Islet precursor cell (in vitro differentiated cells): ENCODE measurements around the gene LCN6.
A peak's percentile ranks its signal among the peaks of the same experiment; 100 is the strongest.
"Not testable (repeated sequence)": the region's sequence is repeated elsewhere in the genome, so short reads cannot be mapped to it uniquely, and the experiment has no call there.

Source experiments
- DNase-seq: peaks from one replicate; pipeline ENCODE4 v3.0.0-alpha.2; 2018

The LCN6 gene

DNA sequence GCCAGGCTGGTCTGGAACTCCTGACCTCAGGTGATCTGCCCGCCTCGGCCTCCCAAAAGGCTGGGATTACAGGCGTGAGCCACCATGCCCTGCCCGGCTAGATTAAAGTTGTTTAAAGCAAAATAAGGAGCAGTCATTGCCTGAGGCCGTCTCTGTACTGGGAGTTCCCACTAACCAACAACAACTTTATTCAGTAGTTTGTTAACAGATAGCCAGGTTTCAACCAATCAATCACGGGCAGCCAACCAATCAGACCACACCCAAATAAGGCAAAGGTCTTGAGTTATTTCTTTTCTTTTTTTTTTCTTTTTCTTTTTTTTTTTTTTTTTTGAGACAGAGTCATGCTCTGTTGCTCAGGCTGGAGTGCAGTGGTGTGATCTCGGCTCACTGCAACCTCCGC, 43.6 kb downstream of the LCN6 start:
- not testable (repeated sequence) for DNase-seq

GRCh38 chr9:136703276-136703860, 45.0 kb downstream of the LCN6 start:
- no peak for DNase-seq

DNA sequence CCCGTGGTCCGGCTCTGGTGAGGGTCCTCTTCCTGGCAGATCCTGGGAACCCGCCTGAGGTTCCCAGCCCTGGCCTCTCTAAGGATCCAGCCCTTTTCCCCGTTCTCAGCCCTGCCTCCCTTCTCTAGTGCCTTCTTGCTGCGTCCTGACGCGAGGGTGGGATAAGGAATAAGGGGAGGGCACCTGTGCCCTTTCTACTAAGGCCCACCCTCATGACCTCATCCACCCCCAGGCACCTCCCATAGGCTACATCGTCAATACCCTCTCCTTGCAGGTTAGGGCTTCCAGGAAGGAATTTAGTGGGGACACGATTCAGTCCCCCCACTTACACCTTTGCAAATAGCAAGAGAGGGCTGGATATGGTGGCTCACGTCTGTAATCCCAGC, 46.7 kb downstream of the LCN6 start:
- DNase-seq: no peak

DNA sequence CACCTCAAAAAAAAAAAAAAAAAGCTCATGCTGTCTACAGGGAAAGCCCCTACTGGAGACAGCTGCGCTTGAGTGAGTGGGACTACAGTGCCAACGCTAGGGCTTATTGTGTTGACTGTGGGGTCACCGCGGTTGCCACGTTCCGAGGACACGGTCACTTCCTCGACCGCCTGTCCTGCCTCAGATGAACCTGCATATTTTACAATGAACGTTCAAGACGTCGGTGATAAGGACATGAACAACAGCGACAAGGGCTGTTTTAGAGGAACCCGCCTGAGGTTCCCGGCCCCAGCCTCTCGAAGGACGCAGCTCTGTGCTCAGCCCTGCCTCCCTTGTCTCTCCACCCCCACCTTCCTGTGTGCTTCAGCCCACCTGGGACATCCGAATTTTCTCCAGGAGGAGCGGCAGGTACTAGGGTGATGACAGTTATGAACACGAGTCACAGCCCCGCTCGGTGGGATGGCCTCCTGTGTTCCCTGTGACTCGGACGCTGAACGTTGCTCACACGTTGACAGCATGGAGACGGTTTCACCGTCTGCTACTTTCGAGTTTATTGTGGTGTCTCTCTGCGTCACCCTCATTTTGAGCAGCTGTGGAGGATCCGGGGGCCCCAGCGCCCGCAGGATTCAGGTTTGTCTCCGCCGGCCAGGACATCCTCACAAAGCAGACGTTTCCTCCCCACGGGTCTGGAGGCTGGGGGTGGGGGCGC, 47.2 kb downstream of the LCN6 start:
- DNase-seq: no peak

DNA sequence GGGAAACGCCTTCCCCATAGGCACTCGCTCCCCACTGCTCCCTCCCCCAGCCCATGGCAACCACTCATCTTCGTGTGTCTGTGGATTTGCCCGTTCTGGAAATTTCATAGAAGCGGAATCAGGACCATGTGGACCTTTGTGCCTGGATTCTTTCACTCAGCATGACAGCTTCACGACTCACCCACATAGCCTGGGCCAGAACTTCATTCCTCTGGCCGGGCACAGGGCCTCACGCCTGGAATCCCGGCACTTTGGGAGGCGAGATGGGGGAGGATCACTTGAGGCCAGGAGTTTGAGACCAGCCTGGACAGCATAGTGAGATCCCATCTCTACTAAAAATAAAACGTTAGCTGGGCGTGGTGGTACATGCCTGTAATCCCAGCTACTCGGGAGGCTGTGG, 48.0 kb downstream of the LCN6 start:
- no peak for DNase-seq

DNA sequence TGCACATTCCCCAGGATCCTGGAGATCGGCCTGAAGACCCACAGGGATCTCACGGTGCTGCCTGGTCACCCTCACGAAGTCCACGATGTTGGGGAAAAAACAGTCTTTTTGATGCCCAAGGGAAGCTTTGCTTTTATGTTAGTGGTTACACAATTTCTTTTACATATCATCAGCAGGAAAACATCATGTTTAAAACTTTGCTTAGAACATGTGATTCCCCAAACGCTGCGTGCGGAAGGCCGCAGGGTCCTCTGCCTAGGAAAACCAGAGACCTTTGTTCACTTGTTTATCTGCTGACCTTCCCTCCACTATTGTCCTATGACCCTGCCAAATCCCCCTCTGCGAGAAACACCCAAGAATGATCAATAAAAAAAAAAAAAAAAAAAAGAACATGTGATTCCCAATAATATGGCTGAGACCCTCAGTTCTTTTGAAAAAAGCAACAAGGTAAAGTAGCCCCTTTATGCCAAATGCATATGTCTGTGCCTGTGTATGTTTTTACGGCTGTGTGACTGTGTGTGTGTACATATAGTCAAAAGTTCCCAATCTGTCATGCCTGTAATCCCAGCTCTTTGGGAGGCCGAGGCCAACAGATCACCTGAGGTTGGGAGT, 49.6 kb downstream of the LCN6 start:
- DNase-seq: no peak

GRCh38 chr9:136697821-136698526, 50.4 kb downstream of the LCN6 start:
- DNase-seq: no peak

GRCh38 chr9:136697146-136697820, 51.0 kb downstream of the LCN6 start:
- no peak for DNase-seq

DNA sequence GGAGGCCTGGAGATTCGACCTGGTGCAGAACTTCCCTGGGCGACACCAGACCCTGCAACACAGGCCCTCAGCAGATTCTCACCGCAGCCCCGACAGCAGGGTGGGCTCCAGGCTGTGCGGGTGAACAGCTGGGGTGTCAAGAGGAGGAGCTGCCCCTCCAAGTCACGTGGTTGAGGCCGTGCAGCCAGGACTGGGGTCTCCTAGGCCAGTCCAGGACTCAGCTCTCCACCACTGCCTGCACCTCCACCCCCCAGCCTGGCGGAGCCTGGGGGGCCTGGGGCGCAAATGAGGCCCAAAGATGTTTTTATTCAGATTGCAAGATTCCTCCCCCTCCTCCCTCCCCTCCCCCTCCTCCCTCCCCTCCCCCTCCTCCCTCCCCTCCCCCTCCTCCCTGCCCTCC, 51.8 kb downstream of the LCN6 start:
- DNase-seq: no peak

DNA sequence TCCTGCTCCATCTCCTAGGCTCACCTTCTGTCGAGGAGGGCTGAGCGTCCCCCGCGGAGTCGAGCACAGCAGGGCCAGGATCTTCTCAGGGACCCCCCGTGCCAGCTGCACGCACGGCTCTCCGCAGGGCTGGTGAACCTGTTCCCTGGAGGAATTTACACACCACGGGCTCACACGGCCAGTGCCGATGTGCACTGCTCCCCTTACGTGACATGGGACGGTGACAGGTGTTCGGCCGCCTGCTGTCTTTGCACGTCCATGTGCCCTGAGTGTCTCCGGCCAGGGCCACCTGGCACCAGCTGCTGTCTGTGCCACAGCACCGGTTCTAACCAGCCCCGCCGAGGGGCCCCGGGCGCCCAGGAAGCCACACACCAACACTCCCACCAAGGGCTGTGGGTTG, 52.4 kb downstream of the LCN6 start:
- no peak for DNase-seq

DNA sequence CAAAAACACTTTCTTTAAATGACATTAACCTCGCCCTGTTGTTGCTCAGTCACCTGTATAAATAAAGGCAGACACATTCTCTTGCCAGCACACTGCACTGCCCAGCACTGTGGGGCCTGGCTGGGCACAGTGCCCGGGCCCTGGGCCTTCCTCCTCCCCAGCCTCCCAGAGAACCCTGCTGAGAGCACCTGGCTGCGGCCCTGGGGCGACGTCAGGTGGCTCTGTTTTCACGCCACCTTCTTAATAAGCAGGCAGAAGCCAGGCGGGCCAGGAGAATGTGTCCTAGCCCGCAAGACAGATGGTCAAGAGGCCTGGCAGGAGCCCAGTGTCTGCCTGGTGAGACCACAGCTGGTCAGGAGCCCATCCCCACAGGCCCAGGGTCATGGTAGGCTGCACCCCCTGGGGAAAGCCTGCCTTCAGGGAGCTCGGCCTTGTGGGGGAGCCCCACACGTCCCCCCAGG, 52.9 kb downstream of the LCN6 start:
- no peak for DNase-seq

DNA sequence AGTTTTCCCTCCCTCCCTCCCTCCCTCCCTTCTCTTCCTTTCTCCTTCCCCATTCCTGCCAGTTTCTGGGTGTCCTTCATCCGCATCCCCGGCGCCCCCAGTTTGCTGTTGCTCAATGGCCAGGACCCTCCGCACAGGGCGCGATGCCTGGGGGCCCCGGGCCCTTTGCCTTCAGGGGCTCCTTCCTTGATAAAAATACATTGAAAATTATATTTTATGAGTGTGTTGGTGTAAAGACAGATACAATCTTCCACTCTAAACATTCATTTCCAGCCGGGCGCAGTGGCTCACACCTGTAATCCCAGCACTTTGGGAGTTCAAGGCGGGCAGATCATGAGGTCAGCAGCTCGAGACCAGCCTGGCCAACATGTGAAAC, 53.5 kb downstream of the LCN6 start:
- DNase-seq: no peak

DNA sequence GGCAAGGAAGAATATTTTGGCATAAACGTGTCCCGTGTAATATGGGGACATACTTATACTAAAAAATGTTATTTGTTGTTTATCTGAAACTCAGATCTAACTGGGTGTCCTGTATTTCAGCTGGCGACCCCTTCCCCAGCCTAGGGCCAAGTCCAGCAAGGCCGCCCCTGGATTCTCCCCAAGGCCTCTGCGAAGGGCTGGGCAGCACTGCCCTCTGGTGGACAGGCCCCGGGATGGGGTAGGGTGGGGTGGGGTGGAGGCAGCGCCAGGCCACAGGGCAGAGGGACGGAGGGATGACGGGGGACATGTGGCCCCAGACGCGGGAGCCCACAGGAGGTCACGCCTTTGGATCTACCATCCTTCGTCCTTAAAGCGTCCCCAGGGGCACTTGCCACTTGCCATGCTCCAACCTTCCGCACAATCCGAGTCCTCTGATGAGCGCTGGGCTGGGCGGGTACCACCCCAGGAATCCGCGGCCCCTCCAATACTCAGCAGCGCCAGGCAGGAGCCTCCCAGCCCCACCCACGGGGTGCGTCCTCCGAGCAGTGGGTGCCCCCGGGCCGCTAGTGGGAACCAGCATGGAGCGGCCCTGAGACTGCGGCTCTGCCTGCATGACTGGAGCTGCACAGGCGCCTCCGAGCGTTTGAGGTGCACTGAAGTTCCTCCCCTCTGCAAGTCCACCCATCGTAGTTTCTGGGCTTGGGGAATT, 54.0 kb downstream of the LCN6 start:
- DNase-seq: peak; percentile 81
